ENCODE data around the gene NLGN4X.
A peak's percentile ranks its signal among the peaks of the same experiment; 100 is the strongest.

NLGN4X gene

GRCh38 chrX:6149060-6149872 lies 79.4 kb downstream of the NLGN4X start:
- no peak for DNase-seq

DNA sequence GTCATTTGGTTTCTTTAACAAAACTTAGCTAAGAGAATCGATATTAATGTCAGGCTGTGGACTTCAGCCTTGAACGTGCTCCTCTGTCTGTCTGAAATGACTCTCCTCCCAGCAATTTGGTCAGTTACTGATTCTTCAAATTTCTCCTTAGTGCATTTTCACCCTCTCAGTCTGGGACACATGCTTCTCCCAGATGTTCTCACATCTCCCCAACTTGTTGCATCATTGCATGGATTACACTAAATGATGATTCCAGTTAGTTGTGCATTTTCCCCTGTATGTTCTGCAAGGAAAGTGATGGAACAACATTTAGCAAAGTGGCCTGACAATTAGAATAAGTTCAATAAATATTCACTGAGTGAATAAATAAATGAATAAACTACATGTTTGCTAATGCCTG lies 94.4 kb downstream of the NLGN4X start:
- no peak for DNase-seq

DNA sequence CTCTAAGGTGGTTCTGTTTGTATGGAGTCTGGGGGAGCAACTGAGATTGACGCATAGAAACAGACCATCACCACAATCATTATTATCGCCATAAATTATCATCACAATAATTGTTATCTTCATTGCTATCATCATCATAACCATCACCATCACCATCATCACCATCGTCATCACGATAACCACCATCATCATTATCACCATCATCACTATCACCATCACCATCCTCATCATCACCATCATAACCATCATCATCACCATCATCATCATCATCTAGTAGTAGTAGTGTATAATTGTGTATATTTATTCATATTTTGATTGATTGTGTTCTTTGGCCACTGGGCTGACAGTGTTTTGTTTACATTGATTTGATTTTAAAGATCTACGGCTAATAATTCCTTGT lies 95.7 kb downstream of the NLGN4X start:
- no peak for DNase-seq

DNA sequence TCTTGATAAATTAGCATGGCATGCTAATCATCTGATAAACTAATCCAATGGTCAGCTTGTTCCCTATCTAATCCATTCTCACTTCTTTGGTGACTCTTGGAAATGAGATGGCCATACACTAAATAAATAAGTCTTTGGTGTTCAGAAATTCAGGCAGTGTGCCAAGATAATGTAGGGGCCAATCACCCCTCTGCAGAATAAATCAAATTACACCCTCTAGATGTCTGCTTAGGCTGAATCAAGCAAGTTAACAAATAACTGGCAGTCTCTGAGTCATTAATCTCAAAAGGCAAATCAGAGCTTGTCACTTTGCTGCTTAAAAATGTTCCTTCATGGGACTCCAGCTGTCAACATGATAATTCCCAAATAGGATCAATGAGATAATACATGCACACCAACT lies 97.4 kb downstream of the NLGN4X start:
- no peak for DNase-seq

GRCh38 chrX:6129195-6129594 lies 99.5 kb downstream of the NLGN4X start:
- no peak for DNase-seq

DNA sequence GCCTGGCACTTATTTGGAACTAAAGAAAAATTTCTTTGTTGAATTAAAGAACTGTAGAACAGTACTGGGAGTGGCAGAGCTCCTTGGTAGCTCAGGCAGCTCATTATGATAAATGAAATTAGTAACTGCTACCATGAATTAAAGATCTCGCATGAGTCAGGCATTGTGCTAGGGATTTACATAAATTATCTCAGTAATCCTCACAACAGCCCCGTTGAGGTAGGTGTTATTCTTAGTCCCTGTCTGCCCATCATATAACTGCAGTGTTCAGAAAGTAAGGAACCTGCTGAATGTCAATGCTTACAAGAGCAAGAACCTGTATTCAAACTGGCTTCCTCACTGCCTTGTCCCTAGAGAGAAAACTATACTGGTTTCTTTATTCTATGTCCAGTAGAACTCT lies 108.3 kb downstream of the NLGN4X start:
- DNase-seq, result no peak

- no peak for DNase-seq
Observed at GRCh38 chrX:6095469-6095868, 133.2 kb downstream of the NLGN4X start.

GRCh38 chrX:6074532-6074931 lies 154.1 kb downstream of the NLGN4X start:
- no peak for DNase-seq

DNA sequence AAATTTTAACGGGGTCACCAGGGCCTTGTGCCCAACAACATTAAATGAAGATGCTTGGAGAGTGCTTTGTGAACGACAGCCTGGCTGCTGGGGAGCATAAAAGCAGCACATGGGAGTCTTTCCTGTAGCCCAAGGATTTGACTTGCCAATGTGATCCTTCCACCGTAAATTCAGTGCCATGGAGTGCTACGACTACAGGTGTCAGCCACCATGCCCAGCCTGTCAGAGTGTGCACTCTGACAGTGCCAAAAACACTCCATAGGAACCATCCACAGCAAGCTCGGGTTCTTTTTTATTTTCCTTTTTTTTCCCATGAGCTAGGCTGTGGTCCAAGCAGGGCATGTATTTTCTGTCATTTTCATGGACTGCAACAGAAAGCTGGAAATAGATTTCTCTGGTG lies 156.9 kb downstream of the NLGN4X start:
- DNase-seq, result no peak

GRCh38 chrX:6067600-6067999 lies 161.1 kb downstream of the NLGN4X start:
- DNase-seq, result no peak

DNA sequence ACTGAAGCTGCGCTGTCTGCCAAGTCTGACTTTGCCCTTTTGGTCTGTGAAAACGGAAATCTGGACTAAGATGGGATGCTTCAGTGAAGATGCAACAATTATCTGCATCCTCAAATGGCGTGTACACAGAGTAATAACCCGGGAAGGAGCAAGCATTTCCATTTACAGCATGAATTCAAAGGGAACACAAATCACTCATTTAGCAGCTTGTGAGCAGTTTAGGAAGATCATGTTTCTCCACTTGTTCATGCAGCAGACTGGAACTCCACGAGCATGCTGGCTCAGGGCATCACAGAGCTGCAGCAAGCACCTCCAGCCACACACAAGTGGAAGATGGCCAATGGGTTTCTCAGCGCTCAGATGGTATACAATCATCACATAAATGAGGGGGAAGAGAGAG lies 175.5 kb downstream of the NLGN4X start:
- DNase-seq, result peak; percentile 29

DNA sequence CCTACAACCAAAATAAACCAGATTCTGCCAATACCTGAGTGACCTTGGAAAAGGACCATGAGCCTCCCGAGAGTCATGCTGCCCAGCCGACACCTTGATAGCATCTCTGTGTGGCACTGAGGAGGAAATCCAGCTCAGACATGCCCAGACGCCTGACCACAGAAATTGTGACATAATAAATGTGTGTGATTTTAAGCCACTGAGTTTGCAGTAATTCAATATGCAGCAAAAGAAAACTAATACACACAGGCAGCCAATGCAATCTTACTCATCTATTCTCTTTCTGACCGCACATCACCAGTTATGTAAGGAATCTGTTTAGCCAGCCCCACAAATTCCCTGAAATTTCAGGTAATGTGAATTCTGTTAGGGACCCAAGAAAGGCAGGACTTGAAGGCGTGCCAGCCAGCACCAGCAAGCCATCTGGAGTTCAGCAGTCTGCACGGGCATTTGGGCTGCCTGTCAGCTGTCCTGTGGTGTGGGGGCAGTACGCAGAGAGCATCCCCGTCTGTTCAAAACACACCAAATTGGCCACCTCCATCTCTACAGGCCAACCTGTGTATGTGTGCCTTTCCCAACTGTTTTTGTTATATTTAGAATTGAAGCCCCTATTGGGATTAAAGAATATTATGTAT lies 176.4 kb downstream of the NLGN4X start:
- no peak for DNase-seq

- no peak for DNase-seq
Observed at GRCh38 chrX:6049132-6049531, 179.5 kb downstream of the NLGN4X start.

DNA sequence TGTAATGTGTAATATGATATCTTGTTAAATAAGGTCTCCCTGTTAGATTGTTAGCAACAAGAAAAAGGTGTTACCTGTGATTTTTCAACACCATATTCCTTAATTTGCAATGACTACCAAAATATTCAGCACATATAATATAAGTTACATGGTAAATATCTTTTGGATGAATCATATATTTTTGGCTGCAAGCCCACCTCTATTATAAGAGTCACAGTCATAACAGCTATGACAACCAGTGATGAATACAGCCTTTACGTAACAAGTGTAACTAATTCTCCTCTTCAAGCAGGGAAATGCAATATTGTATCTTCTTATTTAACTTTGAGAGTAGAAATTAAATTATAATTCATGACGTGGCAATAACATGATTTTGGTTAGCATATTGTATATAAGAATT lies 187.0 kb downstream of the NLGN4X start:
- DNase-seq, result no peak

DNA sequence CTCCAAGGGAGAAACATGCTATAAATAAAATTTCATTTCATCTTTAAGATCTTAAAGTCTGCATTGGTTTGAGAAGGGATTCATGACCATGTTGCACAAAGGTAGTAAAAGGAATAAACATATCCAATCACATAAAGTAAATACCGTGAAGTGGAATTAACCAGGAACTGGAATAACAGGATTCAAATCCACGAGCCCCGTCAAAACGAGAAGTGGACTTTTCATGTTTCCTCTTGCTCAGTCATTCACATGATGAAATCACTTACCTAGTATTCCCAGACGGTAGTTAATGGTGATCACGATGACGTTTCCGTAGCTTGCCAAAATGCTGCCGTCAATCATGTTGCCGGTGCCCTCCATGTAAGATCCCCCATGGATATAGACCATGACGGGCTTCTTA lies 199.7 kb downstream of the NLGN4X start:
- DNase-seq, result no peak

DNA sequence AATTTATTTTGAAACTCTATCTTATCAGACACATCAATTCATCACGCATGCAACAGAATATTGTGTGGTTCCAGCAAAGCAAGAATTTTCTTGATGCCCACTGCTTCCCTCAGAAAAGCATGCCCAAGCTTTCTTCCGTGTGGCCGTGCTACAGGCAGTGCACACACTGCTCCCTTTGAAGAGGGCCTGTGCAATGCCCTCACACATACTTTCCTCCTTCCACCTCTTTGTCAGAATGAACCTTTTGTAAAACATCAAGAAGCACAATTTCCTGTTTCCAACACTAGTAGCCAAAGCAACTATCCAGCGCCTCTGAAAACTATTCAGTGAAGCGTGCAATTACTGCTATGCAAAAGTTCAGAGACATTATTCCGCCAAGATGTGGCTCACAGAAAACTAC lies 201.7 kb downstream of the NLGN4X start:
- DNase-seq, result no peak

GRCh38 chrX:6026429-6026828 lies 202.2 kb downstream of the NLGN4X start:
- DNase-seq, result no peak

DNA sequence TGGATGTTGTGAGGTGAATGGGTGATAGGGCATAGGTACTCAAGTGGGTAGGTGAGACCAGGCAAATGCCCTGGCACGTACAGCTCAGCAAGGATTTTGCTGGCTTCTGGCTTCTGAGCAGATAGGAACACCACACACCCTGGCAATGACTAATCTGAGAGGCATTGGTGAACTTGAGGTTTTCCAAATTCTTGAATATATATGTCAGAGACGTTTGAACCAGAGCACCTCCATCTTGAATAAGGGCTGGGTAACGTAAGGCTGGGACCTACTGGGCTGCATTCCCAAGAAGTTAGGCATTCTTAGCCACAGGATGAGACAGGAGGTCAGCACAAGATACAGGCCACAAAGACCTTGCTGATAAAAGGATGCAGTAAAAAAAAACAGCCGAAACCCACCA lies 204.5 kb downstream of the NLGN4X start:
- DNase-seq, result no peak

DNA sequence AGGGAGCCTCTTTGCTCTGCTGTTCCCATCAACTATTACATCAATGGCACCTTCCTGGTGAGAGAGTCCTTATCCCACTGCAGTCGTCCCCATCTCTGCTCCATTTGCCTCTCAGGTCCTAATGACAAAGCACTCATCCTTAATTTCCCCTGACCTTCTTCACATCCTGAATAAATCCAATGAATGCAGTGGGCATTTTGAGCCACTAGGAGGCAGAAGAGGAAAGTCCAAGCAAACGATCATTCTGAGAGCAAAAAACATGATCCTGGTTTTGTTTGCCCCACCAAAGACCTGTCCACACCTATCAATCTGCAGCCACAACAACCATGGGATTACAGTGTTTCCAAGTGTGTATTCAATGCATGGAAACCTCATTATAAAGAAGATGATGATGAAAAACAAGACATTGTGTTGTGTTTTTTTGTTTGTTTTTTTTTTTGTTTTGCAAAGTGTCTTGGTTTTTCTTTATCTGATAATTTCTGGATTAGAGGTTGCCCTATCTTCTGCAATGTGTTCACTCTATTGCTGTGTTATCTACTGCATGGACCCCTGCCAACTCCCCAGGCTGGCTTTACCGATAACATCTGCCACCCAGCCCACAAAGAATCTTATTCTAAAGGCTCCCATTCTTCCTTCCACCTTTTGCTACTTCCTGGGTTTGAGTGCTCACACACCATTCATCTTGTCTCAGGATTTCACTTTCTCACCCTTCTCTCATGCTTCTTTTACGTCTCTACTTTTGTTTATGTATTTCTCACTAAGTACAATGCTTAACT lies 207.2 kb downstream of the NLGN4X start:
- DNase-seq, result no peak

DNA sequence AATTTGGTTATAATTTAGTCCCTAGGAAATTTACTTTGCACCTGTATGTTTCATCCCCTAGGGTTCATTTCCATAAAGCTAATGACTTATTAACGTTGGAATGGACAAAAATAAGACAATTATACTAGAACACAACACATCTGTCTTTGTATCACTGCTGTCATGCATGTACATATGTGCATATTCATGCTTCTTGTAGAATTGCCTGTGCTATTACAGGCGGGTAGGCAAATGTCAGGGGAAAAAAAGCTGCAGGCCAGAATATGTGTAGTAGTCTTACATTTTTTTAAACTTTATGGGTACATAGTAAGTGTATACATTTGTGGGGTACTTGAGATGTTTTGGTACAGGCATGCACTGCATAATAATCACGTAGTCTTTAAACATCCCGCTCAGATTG lies 209.6 kb downstream of the NLGN4X start:
- no peak for DNase-seq

GRCh38 chrX:6015423-6015822 lies 213.2 kb downstream of the NLGN4X start:
- DNase-seq, result no peak

- no peak for DNase-seq
Observed at GRCh38 chrX:6012357-6012756, 216.3 kb downstream of the NLGN4X start.

- DNase-seq, result no peak
Observed at GRCh38 chrX:6005856-6006255, 222.8 kb downstream of the NLGN4X start.

DNA sequence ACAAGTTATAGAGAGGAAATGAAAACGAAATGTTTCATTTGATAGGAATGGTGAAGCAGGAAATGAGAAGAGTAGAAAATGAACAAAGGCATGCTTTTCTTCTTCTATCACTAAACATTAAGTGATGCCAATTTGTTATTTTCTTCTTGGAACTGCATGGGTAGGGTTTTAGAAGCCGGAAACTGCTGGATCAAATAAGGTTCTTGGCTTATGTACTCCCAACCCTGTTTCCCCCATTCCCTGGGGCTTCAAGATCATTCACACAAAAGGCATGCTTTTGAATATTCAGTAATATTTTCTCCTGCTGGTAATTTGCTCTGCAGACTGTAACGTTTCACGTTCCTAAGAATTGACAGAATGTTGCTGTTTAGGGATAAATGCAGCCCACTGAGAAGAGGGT lies 224.1 kb downstream of the NLGN4X start:
- DNase-seq, result no peak

Data from right hindlimb (tissue), 1 donor.